ENCODE data around the gene ARPC1B. TPM values are rescaled to one million over a fixed set of nuclear protein-coding genes. Genes with fewer than 3 reads are reported as not detected.
A peak's percentile ranks its signal among the peaks of the same experiment; 100 is the strongest.
"Not testable (repeated sequence)": the region's sequence is repeated elsewhere in the genome, so short reads cannot be mapped to it uniquely, and the experiment has no call there.

ARPC1B gene
- total and polyA plus RNA-seq, 3 experiments from 2014 or later = 238 to 821 (median 258) TPM

GRCh38 chr7:99386584-99387238 lies 12.2 kb downstream of the ARPC1B start:
- ChIA-PET CTCF (interaction anchor here (0.6 to 4.1 kb wide), 11 partner anchors 9 to 44 kb away, joined by 3 to 30 read pairs (median 5); partner anchors contain the start of genes BUD31 and PDAP1), POLR2A (interaction anchor here (0.6 to 0.9 kb wide), 4 partner anchors 11 to 29 kb away, joined by 3 to 5 read pairs (median 4); partner anchors contain the start of gene ARPC1B)
- H3K4me3 ChIP-seq (ENCODE audit: low read length) = no peak overlapping the region

DNA sequence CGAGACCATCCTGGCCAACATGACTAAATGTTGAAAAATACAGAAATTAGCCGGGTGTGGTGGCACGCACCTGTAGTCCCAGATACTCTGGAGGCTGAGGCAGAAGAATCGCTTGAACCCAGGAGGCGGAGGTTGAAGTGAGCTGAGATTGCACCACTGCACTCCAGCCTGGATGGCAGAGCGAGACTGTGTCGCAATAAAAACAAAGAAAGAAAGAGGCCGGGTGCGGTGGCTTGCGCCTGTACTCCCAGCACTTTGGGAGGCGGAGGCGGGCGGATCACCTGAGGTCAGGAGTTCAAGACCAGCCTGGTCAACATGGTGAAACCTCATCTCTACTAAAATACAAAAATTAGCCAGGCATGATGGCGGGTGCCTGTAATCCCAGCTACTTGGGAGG lies 12.7 kb downstream of the ARPC1B start:
- Histone ChIP-seq H3K36me3 (ENCODE audit: insufficient read depth, low read length) (peaks cover 57% of the 10 kb centered on the region), H3K4me1 (ENCODE audit: insufficient read depth, low read length) (peaks cover 20% of the 10 kb centered on the region)
- Mint-ChIP-seq H3K27ac (peak overlapping the region in 4 of 8 donors; percentile 23 to 94 (median 80)), H3K36me3 (peaks cover 0 to 73% (median 7%) of the 10 kb centered on the region in 3 donors), H3K4me3 (peak overlapping the region in 1 of 7 donors; percentile 86), H3K4me1 (peaks cover 12 to 29% (median 20%) of the 10 kb centered on the region in 3 donors)
- not testable (repeated sequence) for H3K4me3 ChIP-seq (ENCODE audit: low read length); H3K27ac ChIP-seq (ENCODE audit: low read depth, low read length); H3K9me3 ChIP-seq (ENCODE audit: low read length); H3K9me3 Mint-ChIP-seq; H3K27me3 ChIP-seq (ENCODE audit: insufficient read depth, low read length, poor library complexity, severe bottlenecking); H3K27me3 Mint-ChIP-seq; DNase-seq
- POLR2A ChIA-PET = interaction anchor here (0.6 to 0.7 kb wide), 2 partner anchors 13 to 29 kb away, joined by 3 to 4 read pairs; partner anchors contain the start of gene ARPC1B
- CTCF ChIA-PET = interaction anchor here (0.8 to 4.1 kb wide), 11 partner anchors 10 to 38 kb away, joined by 3 to 30 read pairs (median 5); partner anchors contain the start of genes BUD31 and PDAP1

More at GRCh38 chr7:99386584-99387238, 12.2 kb downstream of the ARPC1B start:
- peak in 3 of 5 donors; percentile 29 to 58 (median 46) for DNase-seq
- Histone ChIP-seq H3K27ac (ENCODE audit: low read depth, low read length) (no peak overlapping the region), H3K9me3 (ENCODE audit: low read length) (no peaks in the 10 kb centered on the region), H3K4me1 (ENCODE audit: insufficient read depth, low read length) (peaks cover 23% of the 10 kb centered on the region), H3K36me3 (ENCODE audit: insufficient read depth, low read length) (peaks cover 51% of the 10 kb centered on the region), H3K27me3 (ENCODE audit: insufficient read depth, low read length, poor library complexity, severe bottlenecking) (no peaks in the 10 kb centered on the region)
- Mint-ChIP-seq H3K27ac (peak overlapping the region in 7 of 8 donors; percentile 42 to 94 (median 77)), H3K36me3 (peaks cover 0 to 69% (median 7%) of the 10 kb centered on the region in 3 donors), H3K27me3 (no peaks in the 10 kb centered on the region), H3K4me3 (peak overlapping the region in 2 of 7 donors; percentile 22 to 86), H3K9me3 (no peaks in the 10 kb centered on the region), H3K4me1 (peaks cover 12 to 25% (median 16%) of the 10 kb centered on the region in 3 donors)

DNA sequence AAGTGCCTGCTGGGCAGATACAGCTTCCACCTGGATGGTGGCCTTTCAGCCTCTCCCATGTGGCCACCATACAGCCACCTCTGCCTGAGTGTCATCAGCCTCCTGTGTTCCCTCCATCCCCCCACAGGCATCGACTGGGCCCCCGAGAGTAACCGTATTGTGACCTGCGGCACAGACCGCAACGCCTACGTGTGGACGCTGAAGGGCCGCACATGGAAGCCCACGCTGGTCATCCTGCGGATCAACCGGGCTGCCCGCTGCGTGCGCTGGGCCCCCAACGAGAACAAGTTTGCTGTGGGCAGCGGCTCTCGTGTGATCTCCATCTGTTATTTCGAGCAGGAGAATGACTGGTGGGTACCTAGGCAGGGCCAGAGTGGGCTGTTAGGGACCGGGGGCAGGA lies 13.4 kb downstream of the ARPC1B start:
- no peak overlapping the region for H3K4me3 ChIP-seq (ENCODE audit: low read length)
- H3K9me3 ChIP-seq (ENCODE audit: low read length) = no peaks in the 10 kb centered on the region
- H3K27me3 ChIP-seq (ENCODE audit: insufficient read depth, low read length, poor library complexity, severe bottlenecking) = no peaks in the 10 kb centered on the region
- DNase-seq = no peak
- peaks cover 57% of the 10 kb centered on the region for H3K36me3 ChIP-seq (ENCODE audit: insufficient read depth, low read length)
- Mint-ChIP-seq H3K36me3 (peaks cover 0 to 77% (median 7%) of the 10 kb centered on the region in 3 donors), H3K4me1 (peaks cover 14 to 34% (median 24%) of the 10 kb centered on the region in 3 donors), H3K27me3 (no peaks in the 10 kb centered on the region), H3K9me3 (no peaks in the 10 kb centered on the region), H3K27ac (peak overlapping the region in 3 of 8 donors; percentile 17 to 91 (median 19)), H3K4me3 (no peak overlapping the region)
- peaks cover 22% of the 10 kb centered on the region for H3K4me1 ChIP-seq (ENCODE audit: insufficient read depth, low read length)
- POLR2A ChIA-PET = no interaction called here
- CTCF ChIA-PET = interaction anchor here (1.1 to 4.1 kb wide), 8 partner anchors 10 to 38 kb away, joined by 3 to 30 read pairs (median 5); no protein-coding TSS in a partner anchor
- no peak overlapping the region for H3K27ac ChIP-seq (ENCODE audit: low read depth, low read length)

GRCh38 chr7:99389772-99390171 lies 15.2 kb downstream of the ARPC1B start:
- H3K9me3 Mint-ChIP-seq = no peaks in the 10 kb centered on the region
- H3K27me3 Mint-ChIP-seq = no peaks in the 10 kb centered on the region
- peaks cover 13 to 33% (median 13%) of the 10 kb centered on the region in 3 donors for H3K4me1 Mint-ChIP-seq
- H3K27ac Mint-ChIP-seq = peak overlapping the region in 1 of 8 donors; percentile 58
- H3K9me3 ChIP-seq (ENCODE audit: low read length) = no peaks in the 10 kb centered on the region
- H3K36me3 Mint-ChIP-seq = peaks cover 0 to 83% (median 9%) of the 10 kb centered on the region in 3 donors
- H3K4me1 ChIP-seq (ENCODE audit: insufficient read depth, low read length) = peaks cover 22% of the 10 kb centered on the region
- ChIA-PET POLR2A (interaction anchor here (1.0 to 1.4 kb wide), 2 partner anchors 9 to 19 kb away, joined by 6 read pairs; partner anchors contain the start of genes BUD31 and PDAP1), CTCF (interaction anchor here (1.0 kb wide), 1 partner anchor 19 kb away, joined by 3 read pairs; the partner anchor contains the start of genes BUD31 and PDAP1)
- no peak overlapping the region for H3K4me3 Mint-ChIP-seq
- no peak for DNase-seq
- no peak overlapping the region for H3K4me3 ChIP-seq (ENCODE audit: low read length)
- no peak overlapping the region for H3K27ac ChIP-seq (ENCODE audit: low read depth, low read length)
- H3K27me3 ChIP-seq (ENCODE audit: insufficient read depth, low read length, poor library complexity, severe bottlenecking) = no peaks in the 10 kb centered on the region
- peaks cover 67% of the 10 kb centered on the region for H3K36me3 ChIP-seq (ENCODE audit: insufficient read depth, low read length)

- ChIA-PET POLR2A (interaction anchor here (0.7 to 1.4 kb wide), 2 partner anchors 18 to 85 kb away, joined by 3 to 6 read pairs; partner anchors contain the start of genes BUD31 and PDAP1), CTCF (interaction anchor here (1.0 to 1.1 kb wide), 2 partner anchors 10 to 18 kb away, joined by 3 read pairs; partner anchors contain the start of genes BUD31 and PDAP1)
- H3K36me3 Mint-ChIP-seq = peaks cover 0 to 89% (median 9%) of the 10 kb centered on the region in 3 donors
- H3K27me3 Mint-ChIP-seq = no peaks in the 10 kb centered on the region
- Histone ChIP-seq H3K4me3 (ENCODE audit: low read length) (no peak overlapping the region), H3K9me3 (ENCODE audit: low read length) (no peaks in the 10 kb centered on the region), H3K36me3 (ENCODE audit: insufficient read depth, low read length) (peaks cover 79% of the 10 kb centered on the region), H3K27me3 (ENCODE audit: insufficient read depth, low read length, poor library complexity, severe bottlenecking) (no peaks in the 10 kb centered on the region), H3K4me1 (ENCODE audit: insufficient read depth, low read length) (peaks cover 15% of the 10 kb centered on the region), H3K27ac (ENCODE audit: low read depth, low read length) (no peak overlapping the region)
- no peaks in the 10 kb centered on the region for H3K9me3 Mint-ChIP-seq
- peaks cover 13 to 34% (median 13%) of the 10 kb centered on the region in 3 donors for H3K4me1 Mint-ChIP-seq
- peak overlapping the region in 4 of 8 donors; percentile 26 to 77 (median 37) for H3K27ac Mint-ChIP-seq
- peak overlapping the region in 1 of 7 donors; percentile 48 for H3K4me3 Mint-ChIP-seq
- DNase-seq = no peak
Observed at GRCh38 chr7:99390941-99391602, 16.5 kb downstream of the ARPC1B start.

GRCh38 chr7:99392046-99392445 lies 17.5 kb downstream of the ARPC1B start:
- POLR2A ChIA-PET = interaction anchor here (0.5 to 3.4 kb wide), 6 partner anchors 9 to 488 kb away, joined by 3 to 45 read pairs (median 8); partner anchors contain the start of genes ARPC1B, BUD31 and PDAP1
- H3K4me3 Mint-ChIP-seq = peak overlapping the region in 4 of 7 donors; percentile 34 to 38 (median 35)
- H3K36me3 ChIP-seq (ENCODE audit: insufficient read depth, low read length) = peaks cover 73% of the 10 kb centered on the region
- H3K27me3 ChIP-seq (ENCODE audit: insufficient read depth, low read length, poor library complexity, severe bottlenecking) = no peaks in the 10 kb centered on the region
- no peak for DNase-seq
- no peak overlapping the region for H3K27ac ChIP-seq (ENCODE audit: low read depth, low read length)
- H3K36me3 Mint-ChIP-seq = peaks cover 0 to 88% (median 5%) of the 10 kb centered on the region in 3 donors
- H3K27me3 Mint-ChIP-seq = no peaks in the 10 kb centered on the region
- no peaks in the 10 kb centered on the region for H3K9me3 ChIP-seq (ENCODE audit: low read length)
- CTCF ChIA-PET = interaction anchor here (1.6 to 2.2 kb wide), 2 partner anchors 16 to 24 kb away, joined by 4 to 9 read pairs; partner anchors contain the start of genes BUD31 and PDAP1
- no peaks in the 10 kb centered on the region for H3K9me3 Mint-ChIP-seq
- H3K27ac Mint-ChIP-seq = peak overlapping the region in 7 of 8 donors; percentile 26 to 93 (median 52)
- no peak overlapping the region for H3K4me3 ChIP-seq (ENCODE audit: low read length)
- H3K4me1 Mint-ChIP-seq = peaks cover 13 to 36% (median 14%) of the 10 kb centered on the region in 3 donors
- H3K4me1 ChIP-seq (ENCODE audit: insufficient read depth, low read length) = peaks cover 15% of the 10 kb centered on the region

- peak; percentile 79 to 90 (median 84) for DNase-seq
- ChIA-PET POLR2A (interaction anchor here (0.5 to 3.4 kb wide), 12 partner anchors 9 to 1495 kb away, joined by 3 to 45 read pairs (median 4); partner anchors contain the start of genes ARPC1B, BUD31, PDAP1 and ZNF394), CTCF (interaction anchor here (0.6 to 2.8 kb wide), 6 partner anchors 10 to 52 kb away, joined by 3 to 13 read pairs (median 6); partner anchors contain the start of genes BUD31 and PDAP1)
- Histone ChIP-seq H3K4me1 (ENCODE audit: insufficient read depth, low read length) (peaks cover 15% of the 10 kb centered on the region), H3K9me3 (ENCODE audit: low read length) (no peaks in the 10 kb centered on the region), H3K36me3 (ENCODE audit: insufficient read depth, low read length) (peaks cover 77% of the 10 kb centered on the region), H3K27me3 (ENCODE audit: insufficient read depth, low read length, poor library complexity, severe bottlenecking) (no peaks in the 10 kb centered on the region), H3K4me3 (ENCODE audit: low read length) (peak overlapping the region; percentile 45), H3K27ac (ENCODE audit: low read depth, low read length) (peak overlapping the region; percentile 57)
- H3K36me3 Mint-ChIP-seq = peaks cover 0 to 90% (median 7%) of the 10 kb centered on the region in 3 donors
- H3K27ac Mint-ChIP-seq = peak overlapping the region; percentile 89 to 97 (median 92)
- H3K4me1 Mint-ChIP-seq = peaks cover 15 to 38% (median 16%) of the 10 kb centered on the region in 3 donors
- H3K27me3 Mint-ChIP-seq = no peaks in the 10 kb centered on the region
- H3K4me3 Mint-ChIP-seq = peak overlapping the region; percentile 77 to 94 (median 82)
- no peaks in the 10 kb centered on the region for H3K9me3 Mint-ChIP-seq
Observed at GRCh38 chr7:99392659-99393354, 18.3 kb downstream of the ARPC1B start.

Measured in CD8-positive, alpha-beta memory T cell (primary cell).